Neuronal stem cell (in vitro differentiated cells): ENCODE measurements around the gene KDM5D.

Experiments
- DNase-seq: peaks from one replicate; pipeline ENCODE4 v3.0.0-alpha.2; 2013; ENCODE audit warnings: low spot score
- H2AFZ ChIP-seq: one replicate; pipeline ENCODE4 v1.6.1; 2013; ENCODE audit warnings: mild to moderate bottlenecking, low read length, inconsistent platforms
- H2AK5ac ChIP-seq: 2 replicates; pipeline ENCODE4 v1.6.1; 2013; ENCODE audit warnings: low read depth, mild to moderate bottlenecking, inconsistent platforms, low read length, moderate library complexity, mixed read lengths
- H2BK120ac ChIP-seq: 2 replicates; pipeline ENCODE4 v1.6.1; 2013; ENCODE audit warnings: low read depth, mild to moderate bottlenecking, inconsistent platforms, low read length, moderate library complexity, mixed read lengths
- H2BK12ac ChIP-seq: one replicate; pipeline ENCODE4 v1.6.1; 2013; ENCODE audit warnings: low read length, inconsistent platforms
- H2BK15ac ChIP-seq: 2 replicates; pipeline ENCODE4 v1.6.1; 2013; ENCODE audit warnings: mild to moderate bottlenecking, low read length, inconsistent platforms, mixed read lengths
- H2BK5ac ChIP-seq: one replicate; pipeline ENCODE4 v1.6.1; 2013; ENCODE audit warnings: inconsistent platforms, mild to moderate bottlenecking, low read length, moderate library complexity
- H3K14ac ChIP-seq: one replicate; pipeline ENCODE4 v1.6.1; 2013; ENCODE audit warnings: low read length, inconsistent platforms
- H3K18ac ChIP-seq: 2 replicates; pipeline ENCODE4 v1.6.1; 2013; ENCODE audit warnings: low read length, inconsistent platforms
- H3K23ac ChIP-seq: 2 replicates; pipeline ENCODE4 v1.6.1; 2013; ENCODE audit warnings: low read depth, mild to moderate bottlenecking, mixed read lengths, low read length, inconsistent platforms; ENCODE audit not compliant: poor library complexity
- H3K27ac ChIP-seq: replicated peaks from 3 replicates; pipeline ENCODE4 v1.5.1; 2013; ENCODE audit warnings: low read length, inconsistent platforms
- H3K27me3 ChIP-seq, 3 experiments: 2 replicates each; pipeline ENCODE4 v1.6.1; 2013; ENCODE audit warnings: low read length in 3 of 3, mild to moderate bottlenecking in 2 of 3, inconsistent platforms in 1 of 3, low read depth in 1 of 3, mixed read lengths in 1 of 3, moderate library complexity in 1 of 3; ENCODE audit not compliant: control insufficient read depth in 3 of 3, insufficient read depth in 3 of 3
- H3K36me3 ChIP-seq, 2 donors: replicated peaks in 1 of 2; 2 replicates each; pipeline ENCODE4 v1.6.1; 2013; ENCODE audit warnings: low read length in 2 of 2; ENCODE audit not compliant: control insufficient read depth in 2 of 2, insufficient read depth in 2 of 2
- H3K4ac ChIP-seq: 2 replicates; pipeline ENCODE4 v1.6.1; 2013; ENCODE audit warnings: inconsistent platforms, mild to moderate bottlenecking, low read length, moderate library complexity
- H3K4me1 ChIP-seq, 2 donors: 1 replicate in 1 of 2; 2 replicates in 1 of 2; pipeline ENCODE4 v1.6.1; 2013; ENCODE audit warnings: low read length in 2 of 2, low read depth in 1 of 2; ENCODE audit not compliant: control insufficient read depth in 2 of 2, insufficient read depth in 1 of 2
- H3K4me2 ChIP-seq: one replicate; pipeline ENCODE4 v1.6.1; 2013; ENCODE audit warnings: mild to moderate bottlenecking, low read length, inconsistent platforms; ENCODE audit not compliant: insufficient read depth, poor library complexity, severe bottlenecking
- H3K4me3 ChIP-seq, 2 donors: 2 replicates each; pipeline ENCODE4 v1.5.1; 2013; ENCODE audit warnings: low read length in 2 of 2, mild to moderate bottlenecking in 2 of 2, inconsistent platforms in 1 of 2, moderate library complexity in 1 of 2
- H3K79me1 ChIP-seq: one replicate; pipeline ENCODE4 v1.6.1; 2013; ENCODE audit warnings: low read depth, mild to moderate bottlenecking, inconsistent platforms, low read length, moderate library complexity
- H3K9ac ChIP-seq: one replicate; pipeline ENCODE4 v1.6.1; 2013; ENCODE audit warnings: mild to moderate bottlenecking, low read depth, low read length, inconsistent platforms; ENCODE audit not compliant: poor library complexity
- H3K9me3 ChIP-seq, 2 donors: replicated peaks in 1 of 2; 2 replicates each; pipeline versions ENCODE3 to v1.6.1; 2013; ENCODE audit warnings: low read length in 2 of 2, mild to moderate bottlenecking in 2 of 2, inconsistent platforms in 1 of 2, low read depth in 1 of 2, mixed read lengths in 1 of 2, moderate library complexity in 1 of 2; ENCODE audit not compliant: control insufficient read depth in 2 of 2, insufficient read depth in 1 of 2
- H4K8ac ChIP-seq: one replicate; pipeline ENCODE4 v1.6.1; 2013; ENCODE audit warnings: low read depth, mild to moderate bottlenecking, inconsistent platforms, low read length, moderate library complexity
- H4K91ac ChIP-seq: one replicate; pipeline ENCODE4 v1.6.1; 2013; ENCODE audit warnings: low read length, low read depth, mild to moderate bottlenecking, inconsistent platforms; ENCODE audit not compliant: poor library complexity
- WGBS, 2 donors: extraction: QIAGEN DNeasy Blood & Tissue Kit; methylation state at CpG; one replicate each; pipeline ENCODE4 v1.1.7; 2013; ENCODE audit warnings: missing lambda C conversion rate in 2 of 2, mixed read lengths in 1 of 2; ENCODE audit not compliant: insufficient read length in 2 of 2, insufficient replicate concordance in 1 of 2; ENCODE audit errors: extremely low coverage in 2 of 2; 5-methylcytosine and 5-hydroxymethylcytosine counted together

The KDM5D gene

GRCh38 chrY:19734425-19734824 is 10.1 kb downstream of the KDM5D start:
- H2BK5ac ChIP-seq, result no peak overlapping the region
- H3K4me1 ChIP-seq, result no peaks in the 10 kb centered on the region
- H2AFZ ChIP-seq, result no peak overlapping the region
- H3K79me1 ChIP-seq, result peaks cover 1% of the 10 kb centered on the region
- H3K9me3 ChIP-seq, result no peaks in the 10 kb centered on the region
- no peak overlapping the region for H3K27ac ChIP-seq
- no peaks in the 10 kb centered on the region for H3K27me3 ChIP-seq
- WGBS, 2 donors, result no CpG with 5 or more reads among the region's 1 CpG
- no peak overlapping the region for H3K18ac ChIP-seq
- H3K23ac ChIP-seq, result no peak overlapping the region
- no peak overlapping the region for H4K91ac ChIP-seq
- peaks cover 0 to 3% of the 10 kb centered on the region in 2 donors for H3K36me3 ChIP-seq
- no peak overlapping the region for H3K4me3 ChIP-seq
- H2AK5ac ChIP-seq, result no peak overlapping the region
- H4K8ac ChIP-seq, result no peak overlapping the region
- DNase-seq, result no peak
- H3K14ac ChIP-seq, result no peak overlapping the region
- H2BK15ac ChIP-seq, result no peak overlapping the region
- H3K4ac ChIP-seq, result no peak overlapping the region
- no peak overlapping the region for H2BK12ac ChIP-seq
- no peak overlapping the region for H2BK120ac ChIP-seq
- H3K9ac ChIP-seq, result no peak overlapping the region
- no peak overlapping the region for H3K4me2 ChIP-seq

- H3K9me3 ChIP-seq, result no peaks in the 10 kb centered on the region
- H3K4ac ChIP-seq, result no peak overlapping the region
- no peak overlapping the region for H2BK5ac ChIP-seq
- H3K18ac ChIP-seq, result no peak overlapping the region
- H2BK120ac ChIP-seq, result no peak overlapping the region
- H4K8ac ChIP-seq, result no peak overlapping the region
- H2AFZ ChIP-seq, result no peak overlapping the region
- H2AK5ac ChIP-seq, result no peak overlapping the region
- H3K27ac ChIP-seq, result no peak overlapping the region
- no peak overlapping the region for H3K4me2 ChIP-seq
- H3K27me3 ChIP-seq, result no peaks in the 10 kb centered on the region
- no peak overlapping the region for H3K23ac ChIP-seq
- H3K36me3 ChIP-seq, result peaks cover 0 to 13% of the 10 kb centered on the region in 2 donors
- DNase-seq, result no peak
- H3K79me1 ChIP-seq, result no peaks in the 10 kb centered on the region
- H3K9ac ChIP-seq, result no peak overlapping the region
- H4K91ac ChIP-seq, result no peak overlapping the region
- no peaks in the 10 kb centered on the region for H3K4me1 ChIP-seq
- no peak overlapping the region for H2BK12ac ChIP-seq
- no peak overlapping the region for H2BK15ac ChIP-seq
- no peak overlapping the region for H3K4me3 ChIP-seq
- H3K14ac ChIP-seq, result no peak overlapping the region
These were observed 26.6 kb downstream of the KDM5D start for GRCh38 chrY:19717950-19718349.

GRCh38 chrY:19717146-19717545 is 27.4 kb downstream of the KDM5D start:
- Histone ChIP-seq H3K4me3 (no peak overlapping the region), H3K79me1 (no peaks in the 10 kb centered on the region), H3K14ac (no peak overlapping the region), H2BK12ac (no peak overlapping the region), H3K27ac (no peak overlapping the region), H3K27me3 (no peaks in the 10 kb centered on the region), H2AFZ (no peak overlapping the region), H3K23ac (no peak overlapping the region), H4K91ac (no peak overlapping the region), H3K4ac (no peak overlapping the region), H2BK120ac (no peak overlapping the region), H3K4me1 (no peaks in the 10 kb centered on the region), H4K8ac (no peak overlapping the region), H2BK15ac (no peak overlapping the region), H3K36me3 (peaks cover 0 to 13% of the 10 kb centered on the region in 2 donors), H2BK5ac (no peak overlapping the region), H3K9ac (no peak overlapping the region), H3K9me3 (no peaks in the 10 kb centered on the region), H2AK5ac (no peak overlapping the region), H3K18ac (no peak overlapping the region), H3K4me2 (no peak overlapping the region)
- no peak for DNase-seq
- WGBS, 2 donors, result no CpG with 5 or more reads among the region's 3 CpGs

- H3K9ac ChIP-seq, result no peak overlapping the region
- no peak overlapping the region for H3K4ac ChIP-seq
- H2AFZ ChIP-seq, result no peak overlapping the region
- no peak overlapping the region for H3K23ac ChIP-seq
- peaks cover 0 to 8% of the 10 kb centered on the region in 2 donors for H3K36me3 ChIP-seq
- WGBS, 2 donors, result no CpG with 5 or more reads among the region's 5 CpGs
- H2AK5ac ChIP-seq, result no peak overlapping the region
- H3K4me2 ChIP-seq, result no peak overlapping the region
- no peak overlapping the region for H2BK12ac ChIP-seq
- no peak overlapping the region for H2BK5ac ChIP-seq
- no peak overlapping the region for H4K8ac ChIP-seq
- H3K4me1 ChIP-seq, result no peaks in the 10 kb centered on the region
- H3K79me1 ChIP-seq, result no peaks in the 10 kb centered on the region
- no peaks in the 10 kb centered on the region for H3K27me3 ChIP-seq
- no peak overlapping the region for H3K18ac ChIP-seq
- no peak overlapping the region for H3K27ac ChIP-seq
- H3K14ac ChIP-seq, result no peak overlapping the region
- no peak overlapping the region for H2BK120ac ChIP-seq
- no peak overlapping the region for H2BK15ac ChIP-seq
- no peak overlapping the region for H3K4me3 ChIP-seq
- no peaks in the 10 kb centered on the region for H3K9me3 ChIP-seq
- no peak for DNase-seq
- no peak overlapping the region for H4K91ac ChIP-seq
These were observed 29.3 kb downstream of the KDM5D start for GRCh38 chrY:19715226-19715625.
